ENCODE measurements around the gene IL4I1.

GRCh38 chr19:49875177-49875576, 21.5 kb downstream of the IL4I1 start:
- TF ChIP-seq, protein P1, sequence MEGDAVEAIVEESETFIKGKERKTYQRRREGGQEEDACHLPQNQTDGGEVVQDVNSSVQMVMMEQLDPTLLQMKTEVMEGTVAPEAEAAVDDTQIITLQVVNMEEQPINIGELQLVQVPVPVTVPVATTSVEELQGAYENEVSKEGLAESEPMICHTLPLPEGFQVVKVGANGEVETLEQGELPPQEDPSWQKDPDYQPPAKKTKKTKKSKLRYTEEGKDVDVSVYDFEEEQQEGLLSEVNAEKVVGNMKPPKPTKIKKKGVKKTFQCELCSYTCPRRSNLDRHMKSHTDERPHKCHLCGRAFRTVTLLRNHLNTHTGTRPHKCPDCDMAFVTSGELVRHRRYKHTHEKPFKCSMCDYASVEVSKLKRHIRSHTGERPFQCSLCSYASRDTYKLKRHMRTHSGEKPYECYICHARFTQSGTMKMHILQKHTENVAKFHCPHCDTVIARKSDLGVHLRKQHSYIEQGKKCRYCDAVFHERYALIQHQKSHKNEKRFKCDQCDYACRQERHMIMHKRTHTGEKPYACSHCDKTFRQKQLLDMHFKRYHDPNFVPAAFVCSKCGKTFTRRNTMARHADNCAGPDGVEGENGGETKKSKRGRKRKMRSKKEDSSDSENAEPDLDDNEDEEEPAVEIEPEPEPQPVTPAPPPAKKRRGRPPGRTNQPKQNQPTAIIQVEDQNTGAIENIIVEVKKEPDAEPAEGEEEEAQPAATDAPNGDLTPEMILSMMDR (conservative IDR thresholded peaks at IDR 0.05; ENCODE audit: low read depth, low read length) = no peak
- TF ChIP-seq EZH2 (IDR thresholded peaks at IDR 0.05; ENCODE audit: borderline replicate concordance, low read depth, low read length, poor library complexity, severe bottlenecking) = no peak

Data from A673 (cell line).